GM11168 (cell line): ENCODE data around the gene TTC33.
"Not testable (repeated sequence)": the region's sequence is repeated elsewhere in the genome, so short reads cannot be mapped to it uniquely, and the experiment has no call there.

Experiments used
- in situ Hi-C: fragments of 300-500 bp; cut with MboI; formaldehyde crosslinking; loops from one replicate; pipeline ENCODE4 v1.12.0; 2022; ENCODE audit warnings: low sequenced_read_pairs; ENCODE audit not compliant: unreplicated experiment

The TTC33 gene

DNA sequence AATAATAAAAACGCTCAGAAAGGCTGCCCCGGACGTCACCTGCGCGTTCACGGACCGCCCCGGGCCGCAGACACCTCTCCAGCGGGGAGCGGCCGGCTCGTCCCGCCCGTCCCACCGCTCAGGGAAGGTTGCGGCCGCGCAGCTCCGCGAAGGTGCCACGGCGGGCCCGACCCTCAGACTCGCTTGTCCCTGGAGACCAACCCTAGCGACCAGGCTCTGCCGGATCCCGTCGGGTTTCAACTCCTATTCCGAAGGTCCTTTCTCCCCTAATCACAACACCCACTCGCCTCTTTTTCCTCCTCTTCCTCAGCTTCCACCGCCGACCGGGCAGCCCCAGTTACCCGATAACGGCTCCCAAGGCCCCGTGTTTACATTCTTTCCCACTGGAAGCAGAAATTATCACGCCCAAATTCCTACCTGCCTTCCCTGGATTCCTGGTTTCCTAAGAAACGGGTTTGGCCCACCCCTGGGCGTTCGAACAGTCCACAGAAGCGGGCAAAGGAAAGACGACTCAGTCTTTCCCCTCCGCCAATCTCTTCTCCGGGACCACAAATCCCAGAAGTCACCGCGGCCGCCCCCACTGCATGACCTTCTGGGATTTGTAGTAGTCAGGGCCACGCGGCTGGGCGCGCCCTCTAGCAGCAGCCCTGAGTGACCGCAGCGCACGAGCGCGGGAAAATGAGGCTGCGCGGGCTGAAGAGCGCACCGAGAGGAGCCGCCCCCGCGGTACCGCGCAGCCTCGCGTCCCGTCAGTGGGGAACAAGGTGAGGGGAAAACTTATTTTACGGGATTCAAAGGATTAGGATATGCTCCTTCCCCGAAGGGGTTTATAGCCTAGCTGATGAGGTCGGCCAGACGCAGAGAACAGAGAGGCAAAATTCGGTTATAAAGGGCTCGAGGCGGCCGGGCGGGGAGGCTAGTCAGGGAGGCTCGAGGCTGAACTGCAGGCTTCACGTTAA, at the start of gene TTC33:
TSS of gene TTC33 (minus strand) at position 555 of the 959 bp plus-strand sequence. CDS start 8,943 bp downstream, outside the sequence.
- in situ Hi-C loops, result no loop called here

DNA sequence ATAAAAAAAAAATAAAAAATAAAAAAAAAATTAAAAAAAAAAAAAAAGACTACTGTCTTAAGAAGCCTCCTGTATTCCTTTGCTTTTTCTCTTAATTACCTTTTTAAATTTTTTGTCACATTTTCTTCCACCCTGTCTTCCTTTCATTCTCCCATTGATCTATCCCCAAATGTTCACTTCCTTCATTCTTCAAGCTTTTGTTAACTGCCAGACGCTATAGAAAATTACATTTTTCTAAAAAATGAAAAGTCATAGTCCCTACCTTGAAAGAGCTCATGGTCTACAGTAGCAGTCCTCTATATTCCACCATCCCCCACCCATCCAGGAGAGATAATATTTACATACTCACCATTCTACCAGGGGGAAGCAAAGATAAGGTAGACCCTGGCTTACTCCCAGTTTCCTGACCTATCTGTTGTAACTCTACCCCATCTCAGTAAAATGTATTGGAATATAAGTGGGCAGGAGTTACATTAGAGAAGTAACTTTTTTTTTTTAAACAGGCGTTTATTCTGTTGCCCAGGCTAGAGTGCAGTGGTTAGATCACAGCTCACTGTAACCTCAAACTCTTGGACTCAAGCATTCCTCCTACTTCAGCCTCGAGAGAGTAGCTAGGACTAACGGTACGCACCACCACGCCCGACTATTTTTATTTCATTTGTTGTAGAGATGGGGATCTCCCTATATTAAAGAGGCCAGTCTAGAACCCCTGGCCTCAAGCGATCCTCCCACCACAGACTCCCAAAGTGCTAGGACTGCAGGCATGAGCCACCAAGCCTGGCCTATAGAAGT, 46.2 kb upstream of the TTC33 start:
- in situ Hi-C loops, result no loop called here

DNA sequence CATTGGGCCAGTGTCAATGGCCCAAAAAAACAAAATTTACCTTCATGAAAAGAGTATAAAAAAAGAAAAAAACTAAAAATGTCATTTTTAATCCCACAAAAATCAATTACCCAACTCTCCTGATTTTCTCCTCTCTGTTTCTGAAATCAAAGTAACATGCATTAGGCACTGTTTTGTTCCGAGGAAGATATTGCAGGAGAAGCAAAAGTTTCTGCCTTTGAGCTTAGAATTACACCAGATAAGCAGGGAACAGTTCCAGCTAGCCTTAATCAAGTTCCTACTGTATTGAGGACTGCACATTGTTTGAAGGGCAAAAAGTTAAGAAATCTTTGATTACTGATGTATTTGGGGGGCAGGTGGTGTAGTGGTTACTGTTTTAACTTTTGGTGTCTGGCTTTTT, 43.5 kb upstream of the TTC33 start:
- in situ Hi-C loops, result no loop called here

- in situ Hi-C loops, result no loop called here
Measured at GRCh38 chr5:40798801-40799210, 43.0 kb upstream of the TTC33 start.

DNA sequence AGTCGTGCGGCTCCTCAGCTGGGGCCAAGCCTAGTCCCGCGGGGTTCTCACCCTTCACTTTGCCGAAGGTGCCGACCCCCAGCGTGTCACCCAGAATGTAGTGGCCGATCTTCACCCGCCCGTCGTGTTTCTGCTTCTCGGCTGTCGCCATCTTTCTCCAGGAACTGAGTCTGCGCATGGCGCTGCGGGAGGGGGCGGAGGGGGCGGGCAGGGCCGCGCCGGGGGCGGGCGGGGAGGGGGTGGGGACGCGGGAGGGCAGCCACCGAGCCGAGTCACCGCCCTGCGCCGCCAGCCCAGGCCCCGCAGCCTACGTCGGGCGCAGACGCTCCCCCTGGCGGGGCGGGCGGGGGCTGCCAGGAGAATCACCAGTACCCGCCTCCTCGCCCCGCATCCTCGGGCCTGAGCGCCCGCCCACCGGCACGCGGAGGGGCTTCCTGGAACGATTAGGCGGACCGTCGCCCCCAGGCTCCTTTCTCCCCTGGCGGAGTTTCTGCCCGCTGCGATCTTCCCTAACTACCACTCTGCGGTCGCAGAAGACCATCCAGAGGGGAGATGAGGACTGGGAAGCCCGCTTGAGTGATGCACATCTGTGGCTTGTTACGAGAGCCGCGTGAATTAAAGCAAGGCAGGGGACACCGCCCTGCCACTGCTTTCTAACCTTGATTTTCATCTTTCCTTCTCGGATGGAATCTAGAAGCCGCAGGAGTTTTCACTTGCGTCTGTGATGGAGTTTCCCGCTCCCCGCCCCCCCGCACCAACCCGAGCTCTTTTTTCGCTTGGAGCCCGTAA, 42.4 kb upstream of the TTC33 start, which contains the start of gene PRKAA1:
TSS of gene PRKAA1 (minus strand) at position 363 of the 789 bp plus-strand sequence. CDS start at position 178, 185 bp downstream.
- in situ Hi-C loops, result no loop called here

DNA sequence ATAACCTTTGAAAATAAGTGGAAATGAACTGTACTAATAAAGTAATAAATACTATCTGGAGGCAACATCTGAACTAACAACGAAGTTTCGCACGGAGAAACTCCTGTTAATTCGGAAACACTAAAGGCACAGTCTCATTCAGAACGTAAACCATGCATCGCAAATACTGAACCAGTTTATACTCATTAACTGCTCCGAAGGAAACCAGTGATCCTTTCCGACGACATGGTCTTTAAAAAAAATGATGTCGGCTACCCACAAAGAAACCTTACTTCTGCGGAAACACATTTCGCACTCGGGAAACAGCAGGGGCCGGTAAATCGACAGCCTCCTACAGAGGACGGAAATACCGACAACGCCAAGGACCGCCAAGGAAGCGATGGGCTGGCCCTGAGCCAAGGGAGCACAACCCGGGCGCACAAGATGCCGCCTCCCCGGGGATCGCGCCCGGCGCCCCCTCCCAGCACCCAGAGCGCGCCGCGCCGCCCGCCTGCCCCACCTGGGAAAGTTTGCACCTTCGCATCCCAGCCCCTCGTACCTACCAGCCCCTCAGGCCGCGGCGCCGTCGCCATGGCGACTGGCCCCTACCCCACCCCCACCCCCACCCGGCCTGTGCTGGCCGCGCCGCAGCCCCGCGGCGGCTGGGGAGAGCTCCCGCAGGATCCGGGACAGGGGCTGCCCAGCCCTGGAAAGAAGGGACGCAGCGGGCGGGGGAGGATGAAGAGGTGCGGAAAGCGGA, 41.7 kb upstream of the TTC33 start:
- in situ Hi-C loops, result no loop called here

DNA sequence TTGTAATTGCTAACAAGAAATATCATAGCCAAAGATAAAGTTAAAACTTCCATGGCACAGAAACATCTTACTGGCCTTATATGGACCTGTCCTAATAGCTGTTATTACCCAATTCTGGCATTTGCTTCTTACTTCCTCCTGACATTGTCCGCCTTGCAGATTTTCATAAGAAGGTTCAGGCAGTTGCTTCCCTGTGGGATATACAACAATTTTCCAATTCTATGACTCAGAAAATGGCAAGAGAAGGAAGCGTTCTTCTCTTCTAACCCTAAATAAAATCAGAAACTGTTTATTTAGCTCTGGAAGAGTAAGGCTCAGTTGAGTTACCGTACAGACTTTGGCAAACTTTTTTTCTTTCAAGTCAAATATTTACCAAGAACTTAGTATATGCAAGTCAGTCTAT, 40.7 kb upstream of the TTC33 start:
- in situ Hi-C loops, result no loop called here

GRCh38 chr5:40794877-40795276, 39.1 kb upstream of the TTC33 start:
- in situ Hi-C loops, result not testable (repeated sequence)

- in situ Hi-C loops, result not testable (repeated sequence)
Measured at GRCh38 chr5:40794340-40794739, 38.6 kb upstream of the TTC33 start.

DNA sequence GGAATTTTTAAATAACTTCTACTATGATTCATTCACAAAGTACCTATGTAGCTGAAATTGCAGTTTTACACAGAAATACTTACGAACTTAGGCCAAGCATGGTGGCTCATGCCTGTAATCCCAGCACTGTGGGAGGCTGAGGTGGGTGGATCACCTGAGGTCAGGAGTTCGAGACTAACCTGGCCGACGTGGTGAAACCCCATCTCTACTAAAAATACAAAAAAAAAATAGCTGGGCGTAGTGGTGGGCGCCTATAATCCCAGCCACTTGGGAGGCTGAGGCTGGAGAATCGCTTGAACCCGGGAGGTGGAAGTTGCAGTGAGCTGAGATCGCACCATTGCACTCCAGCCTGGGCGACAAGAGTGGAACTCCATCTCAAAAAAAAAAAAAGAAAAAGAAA, 36.9 kb upstream of the TTC33 start:
- in situ Hi-C loops, result not testable (repeated sequence)

DNA sequence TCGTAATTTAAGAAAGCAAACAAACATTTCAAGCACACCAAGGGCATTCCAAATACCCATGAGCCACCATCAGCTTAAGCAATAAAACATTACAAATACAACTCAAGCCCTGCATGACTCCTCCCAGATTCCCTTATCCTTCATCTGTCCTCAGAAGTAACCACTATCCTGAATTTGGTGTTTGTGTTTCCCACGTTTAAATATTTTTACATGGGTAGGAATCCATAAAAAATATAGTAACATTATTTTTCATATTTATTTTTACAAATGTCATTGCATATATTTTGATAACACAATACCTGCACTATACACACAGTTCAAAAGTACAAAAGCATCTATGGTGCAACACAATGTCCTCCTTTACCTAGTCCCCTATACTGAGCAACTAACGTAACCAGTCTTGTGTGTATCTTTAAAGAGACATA, 36.0 kb upstream of the TTC33 start:
- in situ Hi-C loops, result no loop called here

GRCh38 chr5:40790947-40791593, 35.3 kb upstream of the TTC33 start:
- in situ Hi-C loops, result no loop called here

DNA sequence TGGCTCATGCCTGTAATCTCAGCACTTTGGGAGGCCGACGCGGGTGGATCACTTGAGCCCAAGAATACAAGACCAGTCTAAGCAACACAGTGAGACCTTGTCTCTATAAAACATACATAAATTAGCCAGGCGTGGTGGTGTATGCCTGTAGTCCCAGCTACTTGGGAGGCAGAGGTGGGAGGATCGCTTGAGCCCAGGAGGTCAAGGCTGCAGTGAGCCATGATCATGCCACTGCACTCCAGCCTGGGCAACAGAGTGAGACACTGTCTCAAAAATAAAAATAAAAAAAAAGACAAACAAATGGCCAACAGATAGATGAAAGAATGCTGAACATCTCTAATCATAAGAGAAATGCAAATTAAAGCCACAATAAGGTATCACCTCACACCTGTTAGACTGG, 33.2 kb upstream of the TTC33 start:
- in situ Hi-C loops, result not testable (repeated sequence)

- in situ Hi-C loops, result no loop called here
Measured at GRCh38 chr5:40787986-40788385, 32.2 kb upstream of the TTC33 start.

DNA sequence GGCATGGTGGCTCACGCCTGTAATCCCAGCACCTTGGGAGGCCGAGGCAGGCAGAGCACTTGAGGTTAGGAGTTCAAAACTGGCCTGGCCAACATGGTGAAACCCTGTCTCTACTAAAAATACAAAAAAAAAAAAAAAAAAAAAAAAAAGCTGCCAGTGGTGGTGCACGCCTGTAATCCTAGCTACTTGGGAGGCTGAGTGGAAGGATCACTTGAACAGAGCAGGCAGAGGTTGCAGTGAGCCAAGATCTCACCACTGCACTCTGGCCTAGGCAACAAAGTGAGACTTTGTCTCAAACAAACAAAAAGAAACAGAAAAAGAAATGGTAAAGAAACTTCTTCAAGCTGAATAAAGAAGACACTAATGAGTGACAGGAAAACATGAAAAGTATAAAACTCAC, 30.9 kb upstream of the TTC33 start:
- in situ Hi-C loops, result not testable (repeated sequence)

DNA sequence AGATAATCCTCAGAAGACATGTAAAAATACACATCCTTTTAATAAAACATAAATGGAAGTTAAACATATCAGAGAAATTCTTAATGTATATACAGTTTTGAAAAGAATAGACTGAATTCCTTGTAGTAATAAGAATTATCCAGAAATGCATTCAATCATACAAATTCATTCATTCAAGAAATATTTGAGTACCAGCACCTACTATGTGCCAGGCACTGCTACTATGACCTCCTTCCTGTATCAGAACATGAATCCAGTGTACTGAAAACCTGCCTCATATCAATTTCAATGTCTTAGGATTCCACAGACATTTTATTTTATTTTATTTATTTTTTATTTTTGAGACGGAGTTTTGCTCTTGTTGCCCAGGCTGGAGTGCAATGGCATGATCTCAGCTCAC, 29.2 kb upstream of the TTC33 start:
- in situ Hi-C loops, result no loop called here

DNA sequence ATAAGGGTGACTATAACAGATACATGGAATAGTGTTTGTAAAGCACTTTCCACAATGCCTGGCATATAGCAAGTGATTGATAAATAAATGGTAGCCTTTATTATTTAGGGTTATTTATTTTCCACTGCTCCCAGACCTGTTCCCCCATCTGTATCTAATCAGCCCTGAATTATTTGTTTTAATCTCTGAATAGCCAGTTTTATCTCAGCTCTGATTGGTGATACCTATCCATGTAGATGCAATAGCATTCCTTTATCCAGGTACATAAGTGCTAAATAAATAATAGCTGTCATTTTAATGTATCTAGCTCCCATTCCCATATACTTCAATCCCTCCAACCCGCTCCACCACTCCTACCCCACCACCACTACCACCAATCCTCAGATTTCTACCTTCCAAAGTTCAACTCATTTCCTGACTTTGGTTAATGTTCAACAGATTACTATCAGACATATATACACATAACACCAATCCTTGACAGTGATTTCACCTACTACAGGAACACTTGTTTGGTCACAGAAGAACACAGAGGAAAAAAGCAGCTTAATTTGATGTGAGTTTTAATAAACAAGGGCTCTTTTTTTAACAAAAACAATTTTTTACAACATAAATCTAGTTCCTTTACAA, 28.4 kb upstream of the TTC33 start:
- in situ Hi-C loops, result no loop called here

GRCh38 chr5:40781843-40782409, 26.2 kb upstream of the TTC33 start:
- in situ Hi-C loops, result no loop called here
